ENCODE measurements around the gene WDR82.

The WDR82 gene

DNA sequence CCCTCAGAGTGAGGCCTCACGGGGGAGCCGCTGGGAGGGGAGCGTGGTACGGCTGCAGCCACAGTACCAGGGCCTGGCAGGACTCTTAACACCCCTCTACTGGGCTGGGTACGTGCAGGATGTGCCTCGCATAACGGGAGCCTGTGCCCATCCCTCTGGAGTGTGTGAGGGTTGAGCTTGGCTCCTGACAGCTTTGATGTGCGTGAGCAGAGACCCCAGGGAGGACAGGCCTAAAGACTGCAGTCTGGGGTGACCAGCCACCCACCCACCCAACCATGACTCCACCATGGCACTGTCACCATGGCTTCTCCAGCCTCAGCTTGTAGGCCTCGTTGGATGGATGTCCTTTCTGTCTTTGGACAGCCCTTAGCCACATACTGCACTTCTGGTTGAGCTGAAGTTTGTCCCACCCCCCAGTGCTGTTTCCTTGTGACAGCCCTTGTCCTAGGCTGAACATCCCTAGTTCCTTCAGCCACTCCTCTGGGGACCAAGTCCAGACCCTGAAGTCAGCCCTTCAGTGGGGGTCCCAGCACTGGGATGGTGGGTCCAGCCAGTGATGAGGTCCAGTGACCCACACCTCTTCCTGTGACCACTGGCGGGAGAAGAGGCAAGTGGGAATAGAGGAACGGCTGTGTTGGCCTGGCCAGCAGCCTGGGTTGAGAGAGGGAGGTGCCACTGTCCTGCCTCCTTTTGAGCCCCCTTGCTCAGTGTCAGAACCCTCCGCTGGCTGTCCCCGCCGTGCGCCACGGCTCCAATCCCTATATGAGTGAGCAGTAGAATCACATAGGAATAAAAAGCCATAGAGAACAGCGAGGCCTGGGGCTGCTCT is 15.3 kb upstream of the WDR82 start:
- DNase-seq (ENCODE audit: low read depth) = no peak
- H3K4me3 ChIP-seq (ENCODE audit: low read depth, low read length) = no peak overlapping the region
- TF ChIP-seq, protein P1, sequence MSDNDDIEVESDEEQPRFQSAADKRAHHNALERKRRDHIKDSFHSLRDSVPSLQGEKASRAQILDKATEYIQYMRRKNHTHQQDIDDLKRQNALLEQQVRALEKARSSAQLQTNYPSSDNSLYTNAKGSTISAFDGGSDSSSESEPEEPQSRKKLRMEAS (IDR thresholded peaks at IDR 0.05; ENCODE audit: low read depth, low read length) = no peak
- no peak for TF ChIP-seq POLR2A (IDR thresholded peaks at IDR 0.05; ENCODE audit: extremely low read depth, insufficient read length)
- TF ChIP-seq MYC (IDR thresholded peaks at IDR 0.05; ENCODE audit: low read depth, low read length) = no peak
- TF ChIP-seq CTCF (IDR thresholded peaks at IDR 0.05; ENCODE audit: low read depth, low read length) = no peak

GRCh38 chr3:52292247-52293065 is 14.0 kb upstream of the WDR82 start:
- TF ChIP-seq, protein P1 (IDR thresholded peaks at IDR 0.05; ENCODE audit: low read depth, low read length) = no peak
- TF ChIP-seq POLR2A (IDR thresholded peaks at IDR 0.05; ENCODE audit: extremely low read depth, insufficient read length) = no peak
- no peak for TF ChIP-seq MYC (IDR thresholded peaks at IDR 0.05; ENCODE audit: low read depth, low read length)
- TF ChIP-seq CTCF (IDR thresholded peaks at IDR 0.05; ENCODE audit: low read depth, low read length) = no peak
- DNase-seq (ENCODE audit: low read depth) = no peak
- H3K4me3 ChIP-seq (ENCODE audit: low read depth, low read length) = no peak overlapping the region

DNA sequence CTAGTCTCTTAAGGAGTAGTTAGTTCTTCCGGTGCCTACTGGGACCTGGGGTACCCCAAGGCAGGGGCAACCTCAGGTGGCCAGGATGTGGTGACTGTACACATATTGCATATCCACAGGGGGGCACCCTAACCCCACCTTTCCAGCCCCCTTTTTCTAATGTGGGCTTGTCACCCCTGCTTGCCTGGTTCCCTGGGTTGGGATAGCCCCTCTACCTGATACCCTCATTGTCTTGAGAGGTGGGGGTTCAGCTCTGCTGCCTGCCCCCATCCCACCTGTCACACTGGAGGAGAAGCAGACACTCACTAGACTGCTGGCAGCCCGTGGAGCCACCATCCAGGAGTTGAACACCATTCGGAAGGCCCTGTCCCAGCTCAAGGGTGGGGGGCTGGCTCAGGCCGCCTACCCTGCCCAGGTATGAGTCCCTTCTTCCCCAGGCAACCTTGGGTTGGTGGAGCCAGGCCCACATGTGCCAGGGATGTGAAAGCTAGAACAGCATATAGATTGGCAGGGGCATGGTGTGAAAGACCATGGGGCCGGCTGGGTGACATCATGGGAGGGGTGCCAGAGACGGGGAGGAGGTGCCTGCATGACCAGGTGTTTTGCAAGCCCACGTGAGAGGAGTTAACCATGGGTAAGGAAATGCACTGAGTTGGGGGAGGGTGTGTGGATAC is 13.2 kb upstream of the WDR82 start:
- TF ChIP-seq POLR2A (IDR thresholded peaks at IDR 0.05; ENCODE audit: extremely low read depth, insufficient read length) (no peak), CTCF (IDR thresholded peaks at IDR 0.05; ENCODE audit: low read depth, low read length) (peak; percentile 38)
- TF ChIP-seq, protein P1 (IDR thresholded peaks at IDR 0.05; ENCODE audit: low read depth, low read length) = no peak
- H3K4me3 ChIP-seq (ENCODE audit: low read depth, low read length) = no peak overlapping the region
- peak; percentile 48 for DNase-seq (ENCODE audit: low read depth)

DNA sequence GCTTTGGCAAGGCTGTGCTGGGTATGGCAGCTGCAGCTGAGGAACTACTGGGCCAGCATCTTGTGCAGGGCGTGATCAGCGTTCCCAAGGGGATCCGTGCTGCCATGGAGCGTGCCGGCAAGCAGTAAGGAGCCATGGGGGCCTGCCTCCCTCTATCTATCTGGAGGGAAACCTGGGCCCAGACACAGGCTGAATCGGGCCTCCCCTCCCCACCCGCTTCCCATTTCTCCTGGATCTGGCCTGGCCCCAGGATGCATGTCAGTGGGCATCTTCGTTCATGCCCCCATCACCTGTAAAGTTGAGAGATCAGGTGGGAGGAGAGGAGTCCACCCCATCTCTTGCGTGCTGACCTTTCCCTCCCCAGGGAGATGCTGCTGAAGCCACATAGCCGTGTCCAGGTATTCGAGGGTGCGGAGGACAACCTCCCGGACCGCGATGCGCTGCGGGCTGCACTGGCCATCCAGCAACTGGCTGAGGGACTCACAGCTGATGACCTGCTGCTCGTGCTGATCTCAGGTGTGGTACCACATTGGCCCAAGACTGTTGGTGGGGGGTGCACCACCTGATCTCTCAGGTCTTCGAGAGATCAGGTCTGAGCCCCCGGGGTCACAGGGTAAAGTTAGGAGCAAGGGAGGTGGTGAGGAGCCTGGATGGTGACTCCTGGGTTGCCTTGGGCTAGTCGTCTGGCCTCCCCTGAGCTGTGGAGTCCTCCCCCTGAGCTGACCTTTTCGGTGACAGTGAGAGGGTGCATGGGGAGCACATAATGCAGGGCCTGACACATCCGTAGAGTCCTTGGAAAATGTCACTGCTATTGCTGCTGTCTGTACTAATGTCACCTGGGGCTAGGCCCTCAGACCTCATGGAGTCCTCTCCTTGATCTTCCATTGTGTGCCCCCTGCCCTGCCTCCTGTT is 12.4 kb upstream of the WDR82 start:
- no peak for DNase-seq (ENCODE audit: low read depth)
- no peak overlapping the region for H3K4me3 ChIP-seq (ENCODE audit: low read depth, low read length)
- TF ChIP-seq POLR2A (IDR thresholded peaks at IDR 0.05; ENCODE audit: extremely low read depth, insufficient read length) = no peak
- TF ChIP-seq CTCF (IDR thresholded peaks at IDR 0.05; ENCODE audit: low read depth, low read length) = no peak
- no peak for TF ChIP-seq MYC (IDR thresholded peaks at IDR 0.05; ENCODE audit: low read depth, low read length)
- TF ChIP-seq, protein P1 (IDR thresholded peaks at IDR 0.05; ENCODE audit: low read depth, low read length) = no peak
